Activated T-cell treated with anti-CD3 and anti-CD28 coated beads, Interleukin-2, amount 50 U/mL, for 1 hour (primary cell): ENCODE data around the gene BCAM.
"Not testable (repeated sequence)": the region's sequence is repeated elsewhere in the genome, so short reads cannot be mapped to it uniquely, and the experiment has no call there.

Experiments used
- DNase-seq: peaks from one replicate; pipeline ENCODE4 v3.0.0-alpha.2; 2020

Gene BCAM

GRCh38 chr19:44818466-44819031, 9.6 kb downstream of the BCAM start:
- no peak for DNase-seq

- DNase-seq = no peak
These were observed 10.4 kb downstream of the BCAM start for GRCh38 chr19:44819246-44819832.

GRCh38 chr19:44820648-44821609, 12.0 kb downstream of the BCAM start:
- DNase-seq = no peak

GRCh38 chr19:44822177-44822576, 13.3 kb downstream of the BCAM start:
- DNase-seq = no peak

- no peak for DNase-seq
These were observed 13.9 kb downstream of the BCAM start for GRCh38 chr19:44822670-44823372.

GRCh38 chr19:44823373-44823698, 14.4 kb downstream of the BCAM start:
- no peak for DNase-seq

GRCh38 chr19:44824761-44825160, 15.9 kb downstream of the BCAM start:
- no peak for DNase-seq

GRCh38 chr19:44832875-44833274, 24.0 kb downstream of the BCAM start:
- not testable (repeated sequence) for DNase-seq

- DNase-seq = not testable (repeated sequence)
These were observed 25.5 kb downstream of the BCAM start for GRCh38 chr19:44834399-44834798.

- no peak for DNase-seq
These were observed 30.4 kb downstream of the BCAM start for GRCh38 chr19:44839276-44839675.

GRCh38 chr19:44840811-44841210, 31.9 kb downstream of the BCAM start:
- no peak for DNase-seq

GRCh38 chr19:44841231-44841630, 32.3 kb downstream of the BCAM start:
- no peak for DNase-seq

- DNase-seq = no peak
These were observed 36.3 kb downstream of the BCAM start for GRCh38 chr19:44845286-44845611.

GRCh38 chr19:44845612-44846454, 36.9 kb downstream of the BCAM start, which contains the start of gene NECTIN2:
Gene NECTIN2 (plus strand): TSS chr19:44846297. CDS start chr19:44846526, 229 bp downstream.
- peak; percentile 72 for DNase-seq

GRCh38 chr19:44846455-44847143, 37.7 kb downstream of the BCAM start:
- DNase-seq = no peak

- peak; percentile 33 for DNase-seq
These were observed 38.5 kb downstream of the BCAM start for GRCh38 chr19:44847144-44848035.

GRCh38 chr19:44848036-44848811, 39.3 kb downstream of the BCAM start:
- DNase-seq = no peak

GRCh38 chr19:44848812-44849447, 40.0 kb downstream of the BCAM start:
- no peak for DNase-seq

GRCh38 chr19:44850641-44851109, 41.8 kb downstream of the BCAM start:
- no peak for DNase-seq
